Measurements from ENCODE around the gene ADARB2. TPM values are rescaled to one million over a fixed set of nuclear protein-coding genes. Genes with fewer than 3 reads are reported as not detected.

Gene ADARB2
- total and polyA plus RNA-seq, 2 donors (not counting 1 experiment from before 2014, with no cell fraction given), result not detected

DNA sequence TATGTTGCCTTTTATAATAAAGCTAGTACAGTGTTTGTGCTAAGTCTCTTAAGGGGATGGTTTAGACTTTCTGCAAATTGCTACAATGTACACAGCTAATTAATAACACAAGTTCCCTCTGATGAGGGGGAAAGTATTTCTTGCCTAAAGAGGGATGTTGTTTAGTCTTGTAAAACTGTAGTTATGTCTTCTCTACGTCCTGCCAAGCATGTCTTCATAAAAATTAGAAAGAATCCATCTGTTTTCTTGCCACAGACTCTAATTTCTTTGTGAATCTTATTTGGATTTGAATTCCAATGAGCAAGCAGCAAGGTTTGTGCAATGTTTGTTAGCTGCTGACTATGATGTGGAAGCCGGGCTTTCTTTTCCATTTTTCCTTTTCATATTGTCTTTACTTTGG, 28.2 kb downstream of the ADARB2 start:
- no peaks in the 10 kb centered on the region for H3K4me1 ChIP-seq (ENCODE audit: control insufficient read depth, extremely low read depth, insufficient read depth, low read length)
- H4K20me1 ChIP-seq (ENCODE audit: control insufficient read depth, extremely low read depth, insufficient read depth, low read length), result no peaks in the 10 kb centered on the region
- H3K4me2 ChIP-seq (ENCODE audit: extremely low read depth, insufficient read depth, low read length), result no peak overlapping the region
- no peaks in the 10 kb centered on the region for H3K9me3 ChIP-seq (ENCODE audit: control insufficient read depth, insufficient read depth, low read depth, low read length)
- H2AFZ ChIP-seq (ENCODE audit: low read length), result no peak overlapping the region
- H3K27me3 ChIP-seq (ENCODE audit: control insufficient read depth, insufficient read depth, low read length), result no peaks in the 10 kb centered on the region
- H3K9ac ChIP-seq (ENCODE audit: insufficient read depth, low read length), result no peak overlapping the region
- no peak overlapping the region for H3K4me3 ChIP-seq (replicated peaks in 1 of 4; ENCODE audit: control extremely low read depth in 1 of 4, insufficient read depth in 1 of 4, low read depth in 3 of 4, low read length in 4 of 4)
- TF ChIP-seq, protein P1, sequence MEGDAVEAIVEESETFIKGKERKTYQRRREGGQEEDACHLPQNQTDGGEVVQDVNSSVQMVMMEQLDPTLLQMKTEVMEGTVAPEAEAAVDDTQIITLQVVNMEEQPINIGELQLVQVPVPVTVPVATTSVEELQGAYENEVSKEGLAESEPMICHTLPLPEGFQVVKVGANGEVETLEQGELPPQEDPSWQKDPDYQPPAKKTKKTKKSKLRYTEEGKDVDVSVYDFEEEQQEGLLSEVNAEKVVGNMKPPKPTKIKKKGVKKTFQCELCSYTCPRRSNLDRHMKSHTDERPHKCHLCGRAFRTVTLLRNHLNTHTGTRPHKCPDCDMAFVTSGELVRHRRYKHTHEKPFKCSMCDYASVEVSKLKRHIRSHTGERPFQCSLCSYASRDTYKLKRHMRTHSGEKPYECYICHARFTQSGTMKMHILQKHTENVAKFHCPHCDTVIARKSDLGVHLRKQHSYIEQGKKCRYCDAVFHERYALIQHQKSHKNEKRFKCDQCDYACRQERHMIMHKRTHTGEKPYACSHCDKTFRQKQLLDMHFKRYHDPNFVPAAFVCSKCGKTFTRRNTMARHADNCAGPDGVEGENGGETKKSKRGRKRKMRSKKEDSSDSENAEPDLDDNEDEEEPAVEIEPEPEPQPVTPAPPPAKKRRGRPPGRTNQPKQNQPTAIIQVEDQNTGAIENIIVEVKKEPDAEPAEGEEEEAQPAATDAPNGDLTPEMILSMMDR (conservative IDR thresholded peaks at IDR 0.05 in 1 of 2, IDR thresholded peaks at IDR 0.05 in 1 of 2; ENCODE audit: low read depth in 1 of 2, low read length in 2 of 2), result no peak
- no peak for TF ChIP-seq EZH2 (IDR thresholded peaks at IDR 0.05; ENCODE audit: low read length, missing control alignments)
- no peaks in the 10 kb centered on the region for H3K36me3 ChIP-seq (ENCODE audit: control insufficient read depth, insufficient read depth, low read length)
- H3K79me2 ChIP-seq (ENCODE audit: control insufficient read depth, insufficient read depth, low read length), result no peaks in the 10 kb centered on the region
- H3K27ac ChIP-seq (ENCODE audit: insufficient read depth, low read length), result no peak overlapping the region
- no peak for DNase-seq (ENCODE audit: low read depth in 2 of 2)

DNA sequence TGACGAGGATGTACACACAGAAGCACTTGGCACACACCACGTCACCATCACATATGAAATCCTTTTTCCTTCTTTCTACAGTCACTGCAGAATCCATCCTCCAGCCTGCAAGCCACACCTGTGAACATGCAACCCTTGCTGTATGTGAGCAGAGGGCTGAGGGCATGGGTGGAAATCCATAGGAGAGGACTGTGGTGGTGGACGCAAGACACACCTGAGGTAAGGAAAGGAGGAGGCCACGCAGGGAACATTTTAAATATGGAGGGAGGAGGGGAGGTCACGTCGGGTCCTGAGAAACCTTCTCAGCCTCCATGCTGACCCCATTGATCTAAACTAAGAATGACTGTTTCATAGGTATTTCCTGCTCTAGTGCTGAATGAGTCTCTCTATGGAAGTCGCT, 28.6 kb downstream of the ADARB2 start:
- Histone ChIP-seq H3K79me2 (ENCODE audit: control insufficient read depth, insufficient read depth, low read length) (no peaks in the 10 kb centered on the region), H3K36me3 (ENCODE audit: control insufficient read depth, insufficient read depth, low read length) (no peaks in the 10 kb centered on the region), H3K4me1 (ENCODE audit: control insufficient read depth, extremely low read depth, insufficient read depth, low read length) (no peaks in the 10 kb centered on the region), H3K9ac (ENCODE audit: insufficient read depth, low read length) (no peak overlapping the region), H3K27me3 (ENCODE audit: control insufficient read depth, insufficient read depth, low read length) (no peaks in the 10 kb centered on the region), H3K9me3 (ENCODE audit: control insufficient read depth, insufficient read depth, low read depth, low read length) (no peaks in the 10 kb centered on the region), H2AFZ (ENCODE audit: low read length) (no peak overlapping the region), H3K4me3 (replicated peaks in 1 of 4; ENCODE audit: control extremely low read depth in 1 of 4, insufficient read depth in 1 of 4, low read depth in 3 of 4, low read length in 4 of 4) (no peak overlapping the region), H4K20me1 (ENCODE audit: control insufficient read depth, extremely low read depth, insufficient read depth, low read length) (no peaks in the 10 kb centered on the region), H3K27ac (ENCODE audit: insufficient read depth, low read length) (no peak overlapping the region), H3K4me2 (ENCODE audit: extremely low read depth, insufficient read depth, low read length) (no peak overlapping the region)
- TF ChIP-seq, protein P1 (conservative IDR thresholded peaks at IDR 0.05 in 1 of 2, IDR thresholded peaks at IDR 0.05 in 1 of 2; ENCODE audit: low read depth in 1 of 2, low read length in 2 of 2), result no peak
- no peak for TF ChIP-seq EZH2 (IDR thresholded peaks at IDR 0.05; ENCODE audit: low read length, missing control alignments)
- DNase-seq (ENCODE audit: low read depth in 2 of 2), result no peak

DNA sequence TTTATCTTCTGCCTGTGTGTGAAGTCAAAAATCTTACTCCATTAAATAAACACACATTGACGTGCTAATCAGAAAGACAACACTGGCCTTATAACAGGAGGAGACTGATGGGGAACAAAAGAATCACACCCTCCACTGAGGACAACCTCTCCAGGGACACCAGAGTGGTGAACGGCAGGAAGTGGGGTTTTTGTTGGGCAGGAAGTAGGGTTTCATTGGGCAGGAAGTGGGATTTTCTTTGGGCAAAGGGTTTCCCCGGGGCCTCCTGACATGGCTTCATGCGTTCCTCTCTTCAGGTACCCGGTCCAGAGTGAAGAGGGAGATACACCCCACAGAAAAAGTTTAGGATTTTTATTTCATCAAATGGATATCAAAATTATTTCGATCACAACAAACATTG, 30.6 kb downstream of the ADARB2 start:
- no peak for TF ChIP-seq EZH2 (IDR thresholded peaks at IDR 0.05; ENCODE audit: low read length, missing control alignments)
- TF ChIP-seq, protein P1 (conservative IDR thresholded peaks at IDR 0.05 in 1 of 2, IDR thresholded peaks at IDR 0.05 in 1 of 2; ENCODE audit: low read depth in 1 of 2, low read length in 2 of 2), result no peak

More for the DNA sequence above, 30.6 kb downstream of the ADARB2 start:
- no peak overlapping the region for H2AFZ ChIP-seq (ENCODE audit: low read length)
- H3K79me2 ChIP-seq (ENCODE audit: control insufficient read depth, insufficient read depth, low read length), result no peaks in the 10 kb centered on the region
- DNase-seq (ENCODE audit: low read depth in 2 of 2), result no peak
- H3K4me3 ChIP-seq (replicated peaks in 1 of 4; ENCODE audit: control extremely low read depth in 1 of 4, insufficient read depth in 1 of 4, low read depth in 3 of 4, low read length in 4 of 4), result no peak overlapping the region
- no peaks in the 10 kb centered on the region for H3K9me3 ChIP-seq (ENCODE audit: control insufficient read depth, insufficient read depth, low read depth, low read length)
- no peaks in the 10 kb centered on the region for H4K20me1 ChIP-seq (ENCODE audit: control insufficient read depth, extremely low read depth, insufficient read depth, low read length)
- no peaks in the 10 kb centered on the region for H3K36me3 ChIP-seq (ENCODE audit: control insufficient read depth, insufficient read depth, low read length)
- no peak overlapping the region for H3K9ac ChIP-seq (ENCODE audit: insufficient read depth, low read length)
- H3K4me2 ChIP-seq (ENCODE audit: extremely low read depth, insufficient read depth, low read length), result no peak overlapping the region
- H3K4me1 ChIP-seq (ENCODE audit: control insufficient read depth, extremely low read depth, insufficient read depth, low read length), result no peaks in the 10 kb centered on the region
- no peak overlapping the region for H3K27ac ChIP-seq (ENCODE audit: insufficient read depth, low read length)
- H3K27me3 ChIP-seq (ENCODE audit: control insufficient read depth, insufficient read depth, low read length), result no peaks in the 10 kb centered on the region
